GM12864 (cell line): ENCODE results near the gene GRWD1.

Experiments used
- DNase-seq: peaks from one replicate; pipeline ENCODE4 v3.0.0-alpha.2; 2011; ENCODE audit warnings: low read depth
- H3K4me3 ChIP-seq: 2 replicates; pipeline ENCODE4 v1.5.1; 2011; ENCODE audit warnings: mild to moderate bottlenecking, low read depth, low read length, control low read depth
- TF ChIP-seq, protein P1 (sequence below): IDR thresholded peaks from 2 replicates; pipeline ENCODE4 v1.5.1; 2011; ENCODE audit warnings: low read depth, mild to moderate bottlenecking, moderate library complexity, low read length, control low read depth, inconsistent platforms; ENCODE audit errors: missing control alignments

GRWD1 gene

DNA sequence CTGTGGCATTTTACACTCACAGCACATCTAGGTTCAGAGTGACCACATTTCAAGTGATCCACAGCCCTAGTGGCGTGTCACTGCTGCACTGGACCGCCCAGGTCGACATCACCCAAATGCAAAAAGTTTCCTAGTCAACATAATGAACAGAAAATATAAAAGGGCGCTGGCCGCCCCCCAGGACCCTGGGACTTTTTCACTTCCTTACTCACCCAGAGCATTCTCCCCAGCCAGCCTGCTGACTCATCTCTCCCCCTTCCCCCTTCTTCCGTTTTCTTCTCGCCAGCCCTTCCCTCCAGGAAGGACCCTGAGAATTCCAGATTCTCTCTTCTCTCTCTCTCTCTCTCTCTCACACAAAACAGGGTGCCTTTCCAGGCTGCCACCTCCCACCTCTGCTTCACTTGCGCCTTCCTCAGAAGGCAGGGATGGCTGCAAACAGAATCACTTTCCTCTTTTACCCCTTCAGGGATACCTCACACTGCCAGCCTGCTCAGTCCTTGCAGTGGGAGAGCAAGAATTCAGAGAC lies 21.0 kb upstream of the GRWD1 start:
- H3K4me3 ChIP-seq = no peak overlapping the region; the same call in 1 of the 2 replicates
- DNase-seq = no peak
- TF ChIP-seq, protein P1, sequence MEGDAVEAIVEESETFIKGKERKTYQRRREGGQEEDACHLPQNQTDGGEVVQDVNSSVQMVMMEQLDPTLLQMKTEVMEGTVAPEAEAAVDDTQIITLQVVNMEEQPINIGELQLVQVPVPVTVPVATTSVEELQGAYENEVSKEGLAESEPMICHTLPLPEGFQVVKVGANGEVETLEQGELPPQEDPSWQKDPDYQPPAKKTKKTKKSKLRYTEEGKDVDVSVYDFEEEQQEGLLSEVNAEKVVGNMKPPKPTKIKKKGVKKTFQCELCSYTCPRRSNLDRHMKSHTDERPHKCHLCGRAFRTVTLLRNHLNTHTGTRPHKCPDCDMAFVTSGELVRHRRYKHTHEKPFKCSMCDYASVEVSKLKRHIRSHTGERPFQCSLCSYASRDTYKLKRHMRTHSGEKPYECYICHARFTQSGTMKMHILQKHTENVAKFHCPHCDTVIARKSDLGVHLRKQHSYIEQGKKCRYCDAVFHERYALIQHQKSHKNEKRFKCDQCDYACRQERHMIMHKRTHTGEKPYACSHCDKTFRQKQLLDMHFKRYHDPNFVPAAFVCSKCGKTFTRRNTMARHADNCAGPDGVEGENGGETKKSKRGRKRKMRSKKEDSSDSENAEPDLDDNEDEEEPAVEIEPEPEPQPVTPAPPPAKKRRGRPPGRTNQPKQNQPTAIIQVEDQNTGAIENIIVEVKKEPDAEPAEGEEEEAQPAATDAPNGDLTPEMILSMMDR = no peak

GRCh38 chr19:48428670-48429069 lies 17.1 kb upstream of the GRWD1 start:
- TF ChIP-seq, protein P1 = no peak
- DNase-seq = no peak
- no peak overlapping the region for H3K4me3 ChIP-seq

DNA sequence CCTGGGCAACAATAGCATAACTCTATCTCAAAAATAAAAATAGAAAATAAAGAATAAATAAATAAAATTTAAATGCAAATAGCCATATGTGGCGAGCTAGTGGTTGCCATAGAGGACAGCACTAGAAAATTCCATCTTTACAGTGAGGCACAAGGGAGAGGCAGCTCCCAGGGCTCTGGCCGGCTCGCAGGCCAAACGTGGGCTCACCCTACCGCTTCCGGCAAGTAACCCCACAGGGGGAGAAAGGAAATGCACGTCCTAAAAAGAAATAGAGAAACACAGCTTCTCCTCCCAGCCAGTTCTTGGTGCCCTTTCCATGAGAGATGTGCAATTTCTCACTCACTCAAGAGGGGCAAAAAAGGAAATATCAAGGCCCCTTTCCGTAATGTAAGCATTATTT lies 12.4 kb upstream of the GRWD1 start:
- DNase-seq = no peak
- no peak overlapping the region for H3K4me3 ChIP-seq
- TF ChIP-seq, protein P1 = peak; percentile 33

GRCh38 chr19:48436586-48436985 lies 9.2 kb upstream of the GRWD1 start:
- TF ChIP-seq, protein P1 = no peak
- no peak for DNase-seq

GRCh38 chr19:48441360-48442050 lies 4.3 kb upstream of the GRWD1 start:
- TF ChIP-seq, protein P1 = no peak
- no peak overlapping the region for H3K4me3 ChIP-seq
- DNase-seq = no peak

More at GRCh38 chr19:48436586-48436985, 9.2 kb upstream of the GRWD1 start:
- no peak overlapping the region for H3K4me3 ChIP-seq

DNA sequence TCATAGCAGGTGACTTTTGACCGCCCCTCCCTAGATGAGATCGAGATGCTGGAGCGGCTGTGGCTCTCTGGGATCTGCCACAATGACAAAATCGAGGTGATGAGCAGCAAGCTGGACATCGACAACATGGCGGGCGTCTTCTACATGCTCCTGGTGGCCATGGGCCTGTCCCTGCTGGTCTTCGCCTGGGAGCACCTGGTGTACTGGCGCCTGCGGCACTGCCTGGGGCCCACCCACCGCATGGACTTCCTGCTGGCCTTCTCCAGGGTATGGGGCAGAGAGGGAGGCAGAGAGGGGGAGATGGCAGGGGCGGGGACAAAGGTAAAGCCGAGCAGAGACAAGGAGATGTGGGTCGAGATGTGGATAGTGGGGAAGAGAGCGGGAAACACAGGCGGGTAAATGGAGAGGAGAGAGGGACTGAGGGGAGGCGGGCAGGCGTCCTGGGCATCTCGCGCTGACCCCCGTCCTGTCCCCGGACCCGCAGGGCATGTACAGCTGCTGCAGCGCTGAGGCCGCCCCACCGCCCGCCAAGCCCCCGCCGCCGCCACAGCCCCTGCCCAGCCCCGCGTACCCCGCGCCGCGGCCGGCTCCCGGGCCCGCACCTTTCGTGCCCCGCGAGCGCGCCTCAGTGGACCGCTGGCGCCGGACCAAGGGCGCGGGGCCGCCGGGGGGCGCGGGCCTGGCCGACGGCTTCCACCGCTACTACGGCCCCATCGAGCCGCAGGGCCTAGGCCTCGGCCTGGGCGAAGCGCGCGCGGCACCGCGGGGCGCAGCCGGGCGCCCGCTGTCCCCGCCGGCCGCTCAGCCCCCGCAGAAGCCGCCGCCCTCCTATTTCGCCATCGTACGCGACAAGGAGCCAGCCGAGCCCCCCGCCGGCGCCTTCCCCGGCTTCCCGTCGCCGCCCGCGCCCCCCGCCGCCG lies 3.4 kb upstream of the GRWD1 start:
- H3K4me3 ChIP-seq = no peak overlapping the region
- DNase-seq = no peak
- TF ChIP-seq, protein P1 = no peak
